ENCODE measurements around the gene ADAMTSL1.
A peak's percentile ranks its signal among the peaks of the same experiment; 100 is the strongest.

The ADAMTSL1 gene

GRCh38 chr9:18477121-18477660 is 3.2 kb downstream of the ADAMTSL1 start:
- no peak for DNase-seq (ENCODE audit: low read depth)
- H3K4me3 ChIP-seq (ENCODE audit: control insufficient read depth, low read depth, low read length) = no peak overlapping the region
- no peak for TF ChIP-seq CTCF (IDR thresholded peaks at IDR 0.05; ENCODE audit: control insufficient read depth, insufficient read depth, low read depth, low read length, missing control alignments)

- H3K4me3 ChIP-seq (ENCODE audit: control insufficient read depth, low read depth, low read length) = no peak overlapping the region
- no peak for DNase-seq (ENCODE audit: low read depth)
- TF ChIP-seq CTCF (IDR thresholded peaks at IDR 0.05; ENCODE audit: control insufficient read depth, insufficient read depth, low read depth, low read length, missing control alignments) = no peak
Measured at GRCh38 chr9:18477719-18478118, 3.8 kb downstream of the ADAMTSL1 start.

DNA sequence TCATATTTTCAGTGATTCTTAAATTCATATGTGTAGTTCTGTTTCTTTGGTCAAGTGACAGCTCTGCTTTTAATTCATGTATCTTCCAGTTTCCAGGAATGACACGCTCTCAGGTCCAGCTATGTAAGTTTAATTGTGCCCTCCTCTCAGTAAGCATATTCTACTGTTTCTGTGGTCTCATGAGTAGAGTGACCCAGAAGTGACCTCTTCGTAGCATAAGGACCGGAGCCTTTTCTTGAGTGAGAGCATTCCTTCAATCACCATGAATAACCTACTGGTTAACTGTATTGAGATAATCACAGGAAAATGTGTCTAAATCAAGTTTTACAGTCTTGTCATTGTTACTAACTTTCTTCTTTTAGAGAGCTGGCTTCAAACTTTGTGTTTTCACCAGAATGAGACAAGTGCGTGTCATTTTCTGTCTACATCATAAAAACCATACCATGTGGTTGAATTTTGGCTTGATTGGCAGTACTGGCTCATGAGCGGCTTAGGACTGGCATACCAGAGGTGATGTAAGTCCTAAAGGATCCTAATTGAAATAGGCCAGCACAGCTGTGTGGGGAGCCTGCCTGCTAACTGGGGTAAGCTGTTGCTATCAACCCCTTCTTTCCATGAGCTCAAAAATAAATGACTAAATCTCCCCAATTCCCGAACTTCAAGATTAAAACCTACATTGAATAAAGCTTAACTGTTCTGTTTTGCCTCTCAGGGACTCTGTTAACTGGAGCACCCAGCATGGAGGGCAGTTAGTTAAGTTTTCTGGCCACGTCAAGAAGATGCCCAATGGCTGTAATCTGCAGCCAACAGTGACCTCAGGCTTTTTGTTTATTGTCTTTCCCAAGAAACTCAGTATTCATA is 4.8 kb downstream of the ADAMTSL1 start:
- TF ChIP-seq CTCF (IDR thresholded peaks at IDR 0.05; ENCODE audit: control insufficient read depth, insufficient read depth, low read depth, low read length, missing control alignments) = no peak
- peak; percentile 96 for DNase-seq (ENCODE audit: low read depth)
- no peak overlapping the region for H3K4me3 ChIP-seq (ENCODE audit: control insufficient read depth, low read depth, low read length)

DNA sequence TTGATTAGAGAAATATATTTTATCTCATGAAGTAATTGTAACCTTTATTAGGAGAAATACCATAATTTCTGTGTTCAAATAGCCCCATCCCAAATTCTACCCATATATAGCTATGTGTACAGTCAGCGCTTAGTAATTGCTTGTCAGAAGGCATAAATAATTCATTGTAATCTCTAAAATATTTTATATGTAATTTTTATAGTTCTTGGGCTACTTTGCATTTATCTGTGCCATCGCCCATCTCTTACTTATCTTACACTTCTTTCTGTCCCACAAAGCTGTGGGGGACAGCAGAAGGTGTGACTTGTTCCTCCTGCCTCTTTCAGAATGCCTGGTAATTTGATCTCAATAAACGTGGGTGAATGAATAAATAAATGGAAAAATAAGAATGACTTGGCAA is 5.5 kb downstream of the ADAMTSL1 start:
- TF ChIP-seq CTCF (IDR thresholded peaks at IDR 0.05; ENCODE audit: control insufficient read depth, insufficient read depth, low read depth, low read length, missing control alignments) = no peak
- no peak for DNase-seq (ENCODE audit: low read depth)
- no peak overlapping the region for H3K4me3 ChIP-seq (ENCODE audit: control insufficient read depth, low read depth, low read length)

DNA sequence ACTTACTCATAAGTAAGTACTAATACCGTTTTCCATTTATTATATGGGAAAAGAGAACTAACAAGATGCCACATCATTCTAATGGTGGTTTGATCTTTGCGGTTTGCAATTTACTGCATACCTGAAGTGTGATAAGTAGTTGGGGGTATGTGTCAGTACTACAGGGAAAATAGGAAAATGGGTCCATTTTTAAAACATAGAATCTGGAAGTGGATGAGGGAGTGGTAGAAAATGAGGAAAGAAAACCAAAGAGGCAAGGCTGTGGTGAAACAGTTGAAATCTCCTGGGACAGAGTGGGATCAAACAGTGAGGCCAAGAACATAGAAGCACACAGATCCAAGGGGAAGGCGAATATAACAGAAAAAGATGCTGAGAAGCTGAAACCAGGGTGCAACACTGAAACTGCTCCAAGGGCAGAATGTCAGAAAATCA is 6.7 kb downstream of the ADAMTSL1 start:
- DNase-seq (ENCODE audit: low read depth) = peak; percentile 68
- TF ChIP-seq CTCF (IDR thresholded peaks at IDR 0.05; ENCODE audit: control insufficient read depth, insufficient read depth, low read depth, low read length, missing control alignments) = no peak
- H3K4me3 ChIP-seq (ENCODE audit: control insufficient read depth, low read depth, low read length) = no peak overlapping the region

- H3K4me3 ChIP-seq (ENCODE audit: control insufficient read depth, low read depth, low read length) = no peak overlapping the region
- no peak for DNase-seq (ENCODE audit: low read depth)
- no peak for TF ChIP-seq CTCF (IDR thresholded peaks at IDR 0.05; ENCODE audit: control insufficient read depth, insufficient read depth, low read depth, low read length, missing control alignments)
Measured at GRCh38 chr9:18482371-18482770, 8.4 kb downstream of the ADAMTSL1 start.
